K562 (cell line): ENCODE data around the gene GABPB2. TPM values are rescaled to one million over a fixed set of nuclear protein-coding genes. Genes with fewer than 3 reads are reported as not detected.

Experiments
- BDP1 ChIP-seq: IDR thresholded peaks from 3 replicates; pipeline ENCODE4 v1.6.1; 2011; ENCODE audit not compliant: insufficient read length, insufficient read depth
- ERF ChIP-seq: fragments of 450-650 bp; formaldehyde crosslinking; IDR thresholded peaks from 2 replicates; pipeline ENCODE4 v1.4.0; 2020; ENCODE audit warnings: mild to moderate bottlenecking, mixed read lengths
- ETV6 ChIP-seq, 3 experiments: fragments of 150-350 bp in 1 of 3; sonication (generic) in 1 of 3; formaldehyde crosslinking in 1 of 3; IDR thresholded peaks; 2 replicates each; pipeline versions ENCODE4 v1.6.1 to v1.8.0; 2014 to 2022; ENCODE audit warnings: borderline replicate concordance in 2 of 3, low read depth in 2 of 3, antibody characterized with exemption in 1 of 3, low read length in 1 of 3, mild to moderate bottlenecking in 1 of 3, missing genetic modification reagents in 1 of 3
- GABPB1 ChIP-seq: sonication (generic); formaldehyde crosslinking; IDR thresholded peaks from 2 replicates; pipeline ENCODE4 v1.8.0; 2022; ENCODE audit warnings: mild to moderate bottlenecking, missing genetic modification reagents
- HIVEP1 ChIP-seq: fragments of 250-450 bp; sonication (Bioruptor Pico); IDR thresholded peaks from 2 replicates; pipeline ENCODE4 v1.4.0; 2020; ENCODE audit warnings: mild to moderate bottlenecking
- HLTF ChIP-seq: fragments of 450-650 bp; IDR thresholded peaks from 2 replicates; pipeline ENCODE4 v1.6.1; 2016
- HNRNPLL ChIP-seq: fragments of 200-400 bp; formaldehyde crosslinking; IDR thresholded peaks from 2 replicates; pipeline ENCODE4 v1.6.1; 2017; ENCODE audit warnings: low read length, low read depth, mild to moderate bottlenecking; ENCODE audit not compliant: poor library complexity, severe bottlenecking
- HNRNPUL1 ChIP-seq: fragments of 200-400 bp; formaldehyde crosslinking; IDR thresholded peaks from 2 replicates; pipeline ENCODE4 v1.6.1; 2017; ENCODE audit warnings: low read length
- ILK ChIP-seq: fragments of 450-650 bp; IDR thresholded peaks from 2 replicates; pipeline ENCODE4 v1.6.1; 2016; ENCODE audit warnings: missing genetic modification characterization, low read depth, mild to moderate bottlenecking, missing compliant biosample characterization, moderate library complexity, borderline replicate concordance
- NR2C2 ChIP-seq, 2 experiments: fragments of 200-800 bp in 1 of 2; sonication (Bioruptor generic) in 1 of 2; sonication (generic) in 1 of 2; formaldehyde crosslinking in 1 of 2; IDR thresholded peaks; 2 replicates each; pipeline versions ENCODE4 v1.6.1 to v1.8.0; 2016 to 2022; ENCODE audit warnings: mild to moderate bottlenecking in 1 of 2, missing compliant biosample characterization in 1 of 2, missing genetic modification characterization in 1 of 2, missing genetic modification reagents in 1 of 2
- PCBP2 ChIP-seq: fragments of 200-400 bp; formaldehyde crosslinking; IDR thresholded peaks from 2 replicates; pipeline ENCODE4 v1.6.1; 2018; ENCODE audit warnings: low read length, low read depth, mild to moderate bottlenecking, moderate library complexity; ENCODE audit not compliant: poor library complexity, severe bottlenecking
- RBM14 ChIP-seq: fragments of 200-400 bp; formaldehyde crosslinking; IDR thresholded peaks from 2 replicates; pipeline ENCODE4 v1.6.1; 2018; ENCODE audit warnings: low read depth, mild to moderate bottlenecking, low read length, moderate library complexity, borderline replicate concordance; ENCODE audit not compliant: insufficient read depth
- SMARCC2 ChIP-seq: fragments of 450-650 bp; IDR thresholded peaks from 2 replicates; pipeline ENCODE4 v1.6.1; 2017; ENCODE audit warnings: antibody characterized with exemption, moderate library complexity, mild to moderate bottlenecking, low read depth
- STAT5A ChIP-seq: IDR thresholded peaks from 2 replicates; pipeline ENCODE4 v1.6.1; 2012; ENCODE audit warnings: low read length, inconsistent platforms, borderline replicate concordance
- TCF3 ChIP-seq: sonication (generic); formaldehyde crosslinking; IDR thresholded peaks from 2 replicates; pipeline ENCODE4 v1.4.0; 2020; ENCODE audit warnings: mild to moderate bottlenecking, missing genetic modification reagents
- TFAM ChIP-seq: fragments of 250-450 bp; sonication (Bioruptor Pico); conservative IDR thresholded peaks from 2 replicates; pipeline ENCODE4 v1.5.0; 2021; ENCODE audit warnings: mild to moderate bottlenecking, moderate library complexity
- TRIM28 ChIP-seq: fragments of 450-650 bp; IDR thresholded peaks from 2 replicates; pipeline ENCODE4 v1.6.1; 2017
- ZNF124 ChIP-seq: sonication (generic); formaldehyde crosslinking; IDR thresholded peaks from 2 replicates; pipeline ENCODE4 v1.8.1; 2022; ENCODE audit warnings: missing genetic modification reagents
- ZNF134 ChIP-seq: fragments of 250-450 bp; sonication (Bioruptor Pico); conservative IDR thresholded peaks from 2 replicates; pipeline ENCODE4 v1.4.0; 2020
- ZNF282 ChIP-seq: sonication (generic); formaldehyde crosslinking; IDR thresholded peaks from 2 replicates; pipeline ENCODE4 v1.8.1; 2023; ENCODE audit warnings: missing genetic modification reagents
- ZNF77 ChIP-seq: fragments of 250-450 bp; sonication (Bioruptor Pico); IDR thresholded peaks from 2 replicates; pipeline ENCODE4 v1.5.0; 2020
- polyA plus RNA-seq, 8 experiments: library from polyadenylated mRNA; depleted of rRNA in 4 of 8; stranded (reverse) in 5 of 8; unstranded in 3 of 8; fragments of >200 nt; fragmentation: Nextera tagmentation in 2 of 8; fragmentation: Illumina TruSeq in 1 of 8; extraction: Ambion mirVana in 2 of 8; extraction: Trizol in 1 of 8; gene quantifications; 2 replicates each; pipeline versions ENCODE4 v1.2.1 to v1.2.3, GENCODE V29; 2011 to 2014; ENCODE audit warnings: inconsistent platforms in 1 of 8, missing spikeins in 1 of 8
- total RNA-seq, 7 experiments: library from RNA; depleted of rRNA in 6 of 7; stranded (reverse); fragments of >200 nt in 6 of 7; fragmentation: Illumina TruSeq in 2 of 7; extraction: Trizol in 2 of 7; gene quantifications; 2 replicates each; pipeline versions ENCODE4 v1.2.1 to v1.2.3, GENCODE V29; 2011 to 2021; ENCODE audit warnings: low replicate concordance in 1 of 7
- TF ChIP-seq, protein P1 (sequence below): fragments of 450-650 bp; IDR thresholded peaks from 2 replicates; pipeline ENCODE4 v1.6.1; 2017; ENCODE audit warnings: antibody characterized with exemption
- TF ChIP-seq, protein P2 (sequence below): sonication (generic); formaldehyde crosslinking; IDR thresholded peaks from 2 replicates; pipeline ENCODE4 v1.9.0; 2022; ENCODE audit warnings: mild to moderate bottlenecking, missing genetic modification reagents
- TF ChIP-seq, protein P3 (sequence below): sonication (generic); formaldehyde crosslinking; IDR thresholded peaks from 2 replicates; pipeline ENCODE4 v1.8.1; 2023; ENCODE audit warnings: mild to moderate bottlenecking, missing genetic modification reagents

The GABPB2 gene
- total and polyA plus RNA-seq, 9 of the 15 experiments (the other 6 are each of a cell fraction or from before 2014, with no cell fraction given) = 2.2 to 13.3 (median 6.1) TPM

DNA sequence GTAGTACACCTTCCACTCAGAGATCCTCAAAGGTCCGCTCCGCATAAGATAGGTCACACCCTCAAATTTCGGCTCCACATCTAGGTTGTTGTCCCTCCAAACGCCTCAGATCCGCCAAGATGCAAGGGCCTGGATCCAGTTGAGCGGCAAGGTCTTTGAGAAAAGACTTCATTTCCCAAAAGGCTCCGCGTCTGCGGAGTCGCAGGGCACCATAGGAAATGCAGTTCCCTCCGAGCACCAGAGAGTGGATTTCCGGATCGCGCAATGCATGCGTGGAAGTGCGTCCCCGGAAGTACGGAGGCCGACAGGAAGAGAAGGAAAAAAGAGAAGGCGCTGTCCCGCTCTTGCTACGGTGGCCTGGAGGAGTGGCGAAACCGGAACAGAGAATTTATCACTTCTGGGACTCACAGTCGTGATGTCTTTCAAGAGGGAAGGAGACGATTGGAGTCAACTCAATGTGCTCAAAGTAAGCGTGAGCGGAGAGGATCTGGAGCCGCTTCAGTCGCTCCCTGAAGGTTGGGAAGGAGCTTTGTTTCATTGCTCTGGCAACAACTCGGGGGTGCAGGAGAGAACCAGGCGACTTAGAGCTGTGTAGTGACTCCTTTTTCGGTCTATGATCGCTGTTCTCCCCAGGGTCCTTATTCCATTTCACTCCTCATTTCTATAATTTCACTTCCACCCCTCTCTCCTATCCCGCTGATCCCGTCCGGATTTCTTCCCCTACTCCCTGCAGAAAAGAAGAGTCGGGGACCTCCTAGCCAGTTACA lies 95.4 kb downstream of the GABPB2 start, which contains the start of the genes LYSMD1 and SCNM1 (continued):
- TF ChIP-seq, protein P1, sequence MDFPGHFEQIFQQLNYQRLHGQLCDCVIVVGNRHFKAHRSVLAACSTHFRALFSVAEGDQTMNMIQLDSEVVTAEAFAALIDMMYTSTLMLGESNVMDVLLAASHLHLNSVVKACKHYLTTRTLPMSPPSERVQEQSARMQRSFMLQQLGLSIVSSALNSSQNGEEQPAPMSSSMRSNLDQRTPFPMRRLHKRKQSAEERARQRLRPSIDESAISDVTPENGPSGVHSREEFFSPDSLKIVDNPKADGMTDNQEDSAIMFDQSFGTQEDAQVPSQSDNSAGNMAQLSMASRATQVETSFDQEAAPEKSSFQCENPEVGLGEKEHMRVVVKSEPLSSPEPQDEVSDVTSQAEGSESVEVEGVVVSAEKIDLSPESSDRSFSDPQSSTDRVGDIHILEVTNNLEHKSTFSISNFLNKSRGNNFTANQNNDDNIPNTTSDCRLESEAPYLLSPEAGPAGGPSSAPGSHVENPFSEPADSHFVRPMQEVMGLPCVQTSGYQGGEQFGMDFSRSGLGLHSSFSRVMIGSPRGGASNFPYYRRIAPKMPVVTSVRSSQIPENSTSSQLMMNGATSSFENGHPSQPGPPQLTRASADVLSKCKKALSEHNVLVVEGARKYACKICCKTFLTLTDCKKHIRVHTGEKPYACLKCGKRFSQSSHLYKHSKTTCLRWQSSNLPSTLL = no peak
- TF ChIP-seq ZNF282 (CRISPR knock-in tag) = no peak
- 0 out of 2 replicates have a peak, but pooled peaks have one; percentile 13 for TF ChIP-seq TRIM28
- no peak for TF ChIP-seq ZNF77 (CRISPR knock-in tag)
- no peak for TF ChIP-seq ZNF124 (CRISPR knock-in tag)
- TF ChIP-seq, protein P2, sequence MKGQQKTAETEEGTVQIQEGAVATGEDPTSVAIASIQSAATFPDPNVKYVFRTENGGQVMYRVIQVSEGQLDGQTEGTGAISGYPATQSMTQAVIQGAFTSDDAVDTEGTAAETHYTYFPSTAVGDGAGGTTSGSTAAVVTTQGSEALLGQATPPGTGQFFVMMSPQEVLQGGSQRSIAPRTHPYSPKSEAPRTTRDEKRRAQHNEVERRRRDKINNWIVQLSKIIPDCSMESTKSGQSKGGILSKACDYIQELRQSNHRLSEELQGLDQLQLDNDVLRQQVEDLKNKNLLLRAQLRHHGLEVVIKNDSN = no peak
- no peak for TF ChIP-seq BDP1
- TF ChIP-seq GABPB1 (CRISPR knock-in tag) = peak; percentile 96
- peak; percentile 41 for TF ChIP-seq HNRNPLL
- no peak for TF ChIP-seq ERF (CRISPR knock-in tag)
- peak; percentile 17; the same call in 1 of the 2 replicates for TF ChIP-seq STAT5A
- TF ChIP-seq PCBP2 = no peak
- TF ChIP-seq RBM14 = no peak
- TF ChIP-seq SMARCC2 = no peak
- no peak for TF ChIP-seq ILK (tag)
- no peak for TF ChIP-seq HLTF
- TF ChIP-seq ZNF134 (CRISPR knock-in tag) = no peak; the same call in 1 of the 2 replicates
- 0 out of 2 replicates have a peak, but pooled peaks have one; percentile 76 for TF ChIP-seq HNRNPUL1
- TF ChIP-seq TCF3 (CRISPR knock-in tag) = peak; percentile 23; the same call in 1 of the 2 replicates
- TF ChIP-seq, protein P3, sequence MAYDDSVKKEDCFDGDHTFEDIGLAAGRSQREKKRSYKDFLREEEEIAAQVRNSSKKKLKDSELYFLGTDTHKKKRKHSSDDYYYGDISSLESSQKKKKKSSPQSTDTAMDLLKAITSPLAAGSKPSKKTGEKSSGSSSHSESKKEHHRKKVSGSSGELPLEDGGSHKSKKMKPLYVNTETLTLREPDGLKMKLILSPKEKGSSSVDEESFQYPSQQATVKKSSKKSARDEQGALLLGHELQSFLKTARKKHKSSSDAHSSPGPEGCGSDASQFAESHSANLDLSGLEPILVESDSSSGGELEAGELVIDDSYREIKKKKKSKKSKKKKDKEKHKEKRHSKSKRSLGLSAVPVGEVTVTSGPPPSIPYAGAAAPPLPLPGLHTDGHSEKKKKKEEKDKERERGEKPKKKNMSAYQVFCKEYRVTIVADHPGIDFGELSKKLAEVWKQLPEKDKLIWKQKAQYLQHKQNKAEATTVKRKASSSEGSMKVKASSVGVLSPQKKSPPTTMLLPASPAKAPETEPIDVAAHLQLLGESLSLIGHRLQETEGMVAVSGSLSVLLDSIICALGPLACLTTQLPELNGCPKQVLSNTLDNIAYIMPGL (CRISPR knock-in tag) = peak; percentile 51; the same call in 1 of the 2 replicates
- peak; percentile 93 for TF ChIP-seq NR2C2 (CRISPR knock-in tag; IDR thresholded peaks at IDR 0.05)
- peak; percentile 99 for TF ChIP-seq NR2C2 (tag; IDR thresholded peaks at IDR 0.05)
- TF ChIP-seq HIVEP1 (CRISPR knock-in tag) = no peak
- no peak for TF ChIP-seq TFAM (CRISPR knock-in tag)
- peak; percentile 80 to 84; a peak in 2 of 4 replicates for TF ChIP-seq ETV6 (IDR thresholded peaks at IDR 0.05; ENCODE audit: borderline replicate concordance in 1 of 2, low read depth in 2 of 2, low read length in 1 of 2)
- TF ChIP-seq ETV6 (CRISPR knock-in tag; IDR thresholded peaks at IDR 0.05; ENCODE audit: borderline replicate concordance) = no peak
